Heart left ventricle (tissue), 13 donors: ENCODE data around the gene UBE2E2.
A peak's percentile ranks its signal among the peaks of the same experiment; 100 is the strongest.

Experiments used
- CTCF ChIP-seq, 12 donors: fragments of 200-600 bp; sonication (generic) in 4 of 12; IDR thresholded peaks; one replicate each; pipeline versions ENCODE4 v1.5.0 to v1.8.0; 2018 to 2022; ENCODE audit warnings: antibody characterized with exemption in 12 of 12, mild to moderate bottlenecking in 5 of 12
- POLR2A ChIP-seq, 2 donors: fragments of 450-650 bp; IDR thresholded peaks; one replicate each; pipeline ENCODE4 v1.6.1; 2017; ENCODE audit warnings: antibody characterized with exemption in 2 of 2, mild to moderate bottlenecking in 2 of 2, moderate library complexity in 2 of 2
- donor health status: ischemic (EF 13 %, LVEDD 7.1; RV severe dilation, severe dysfunction).
- donor health status: DM: no; HTN: yes; CAD: no.
- donor health status: DM: no; HTN: no; CAD: no.
- donor health status: ischemic (EF 25% LVEDD 6.9; RV normal size, moderate dysfunction).
- donor health status: ischemic (EF 25% LVEDD 5.7; RV mildly dilated, moderate dysfunction).
- donor health status: ischemic (EF 35%, LVEDD 5.7; RV mildly dilated, moderate dysfunction).
- donor health status: nonischemic (EF 11% LVEDD 7.7; RV severe dilation, severe dysfunction).
- donor health status: DM: yes; HTN: yes; CAD: no.
- donor health status: PGD.
- donor health status: ischemic (EF 29% LVEDD 5.4; RV normal size, mild dysfunction).
- donor health status: nonischemic (EF 23%, LVEDD 6.1; RV moderate dilation, normal function).

- no peak for TF ChIP-seq POLR2A (IDR thresholded peaks at IDR 0.05)
- TF ChIP-seq CTCF (IDR thresholded peaks at IDR 0.05) = peak in 1 of 12 donors; percentile 9
These were observed 36.3 kb downstream of the UBE2E2 start for GRCh38 chr3:23239211-23240068.
